HG03571 (cell line): ENCODE results near the gene RIN3.
A peak's percentile ranks its signal among the peaks of the same experiment; 100 is the strongest.

Experiments used
- ATAC-seq: cut with Tn5 transposase; IDR thresholded peaks from one replicate; pipeline ENCODE4 v1.9.1; 2021; ENCODE audit not compliant: unreplicated experiment

RIN3 gene

GRCh38 chr14:92590941-92591340 is 77.4 kb downstream of the RIN3 start:
- ATAC-seq: no peak

GRCh38 chr14:92591346-92591745 is 77.8 kb downstream of the RIN3 start:
- no peak for ATAC-seq

- ATAC-seq: no peak
These were observed 81.7 kb downstream of the RIN3 start for GRCh38 chr14:92595267-92595666.

DNA sequence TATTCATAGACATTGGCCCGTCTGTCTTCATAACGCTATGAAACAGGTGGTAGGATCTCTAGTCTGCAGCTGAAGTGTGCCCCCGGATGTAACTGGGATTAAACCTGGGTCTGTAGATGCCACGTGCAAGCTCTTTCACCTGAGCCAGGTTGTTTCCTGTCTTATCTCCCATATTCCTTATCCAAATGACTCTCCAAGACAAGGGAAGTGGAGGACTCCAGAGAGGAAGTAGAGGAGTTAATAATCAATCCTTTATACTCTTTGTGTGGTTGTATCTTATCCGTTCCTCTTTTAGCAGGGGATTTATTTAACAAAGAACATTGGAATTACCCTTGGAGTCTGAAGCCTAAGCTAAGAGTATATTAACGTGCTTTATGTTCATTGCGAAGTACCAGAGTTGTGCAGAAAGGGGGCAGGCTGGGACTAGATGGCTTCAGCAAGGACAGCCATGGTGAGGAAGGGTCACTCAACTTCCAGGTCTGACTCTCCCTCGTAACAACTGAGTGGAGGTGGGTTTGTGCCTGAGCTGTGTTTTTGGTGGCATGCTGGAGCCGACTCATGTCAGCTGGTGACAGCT is 82.8 kb downstream of the RIN3 start:
- no peak for ATAC-seq

DNA sequence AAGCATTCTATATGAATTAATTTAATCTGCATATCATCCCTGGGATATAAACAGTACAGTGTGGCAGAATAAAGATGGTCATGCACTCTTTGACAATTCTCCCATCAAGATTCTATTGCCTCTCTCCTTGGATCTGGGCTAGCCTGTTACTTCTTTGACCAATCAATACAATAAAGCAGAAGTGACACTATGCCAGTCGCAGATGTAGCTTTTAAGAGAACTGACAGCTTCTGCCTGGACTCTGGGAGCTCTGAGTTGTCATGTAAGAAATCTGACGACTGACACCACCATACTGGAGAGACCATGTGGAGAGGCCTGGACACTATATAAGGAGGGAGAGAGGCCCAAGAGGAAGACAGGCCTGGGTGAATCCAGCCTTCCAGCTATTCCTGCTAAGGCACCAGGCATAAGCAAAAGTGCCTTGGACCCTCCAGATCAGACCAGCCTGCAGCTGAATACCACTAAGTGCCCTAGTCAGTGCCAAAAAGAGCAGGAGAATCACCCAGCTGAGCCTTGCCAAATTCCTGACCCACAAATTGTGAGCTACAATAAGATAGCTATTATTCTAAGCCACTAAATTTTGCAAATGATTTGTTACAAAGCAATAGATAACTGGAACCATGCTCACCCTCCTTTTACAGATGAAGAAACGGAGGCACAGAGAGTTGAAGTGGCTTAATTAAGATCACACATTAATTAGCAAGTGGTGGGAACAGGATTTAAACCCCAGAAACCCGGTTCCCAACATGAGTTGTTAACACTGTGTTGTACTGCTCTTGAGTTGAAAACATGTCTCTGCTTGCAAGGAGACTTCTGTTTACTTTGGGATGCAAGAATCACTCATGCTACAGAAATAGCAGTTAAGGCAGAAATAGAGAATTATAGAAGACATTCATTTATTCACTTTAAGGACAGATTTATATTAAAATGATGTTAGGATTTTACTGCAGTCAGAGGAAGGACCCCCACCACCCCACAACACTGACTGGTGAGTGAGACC is 84.6 kb downstream of the RIN3 start:
- ATAC-seq: no peak

DNA sequence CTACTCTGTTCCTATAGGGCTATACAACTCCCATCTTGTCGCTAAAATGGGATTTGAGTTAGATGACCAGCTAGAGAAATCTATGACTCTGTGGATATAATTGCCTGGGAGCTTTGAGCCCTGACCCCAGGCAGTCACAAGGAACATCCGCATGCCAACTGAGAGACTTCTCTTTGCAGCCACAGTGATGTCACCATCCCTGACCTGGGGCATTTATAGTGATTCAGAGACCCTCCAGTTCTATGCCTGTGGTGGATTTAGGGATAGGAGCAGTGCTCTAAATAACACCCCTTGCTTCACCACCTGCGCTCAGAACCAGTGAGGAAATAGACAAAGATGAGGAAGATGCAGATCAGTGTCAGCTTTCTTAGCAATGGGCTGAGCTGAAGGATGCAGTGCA is 86.2 kb downstream of the RIN3 start:
- no peak for ATAC-seq

DNA sequence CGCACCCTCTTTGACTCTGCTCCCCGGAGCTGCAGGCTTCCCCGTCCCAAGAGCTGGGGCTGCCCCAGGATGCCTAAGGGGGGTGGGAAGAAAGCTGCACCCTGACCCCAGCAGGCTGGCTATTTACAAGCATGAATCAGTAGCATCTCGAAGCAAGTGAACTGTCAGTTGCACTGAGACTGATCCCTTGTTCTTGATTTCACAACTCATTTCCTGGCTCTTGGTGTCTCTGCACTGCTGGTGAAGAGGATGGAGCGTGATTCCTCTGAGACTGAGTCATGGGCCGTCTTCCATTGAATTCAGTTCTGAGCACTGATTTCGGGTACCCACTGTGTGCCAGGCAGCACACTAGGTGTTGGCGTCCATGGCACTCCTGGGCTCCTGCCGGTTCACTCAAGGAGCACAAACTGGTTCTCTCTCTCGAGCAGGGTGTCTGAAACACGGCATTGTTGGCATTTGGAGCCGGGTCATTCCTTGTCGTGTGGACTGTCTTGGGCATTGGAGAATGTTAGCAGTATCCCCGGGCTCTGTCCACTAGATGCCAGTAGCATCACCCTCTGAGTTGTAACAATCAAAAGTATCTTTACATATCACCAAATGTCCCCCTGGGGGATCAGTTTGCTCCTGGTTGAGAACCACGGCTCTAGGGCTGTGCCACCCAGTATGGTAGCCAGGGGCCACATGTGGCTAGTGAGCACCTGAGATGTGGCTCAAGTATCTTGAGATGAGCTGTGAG is 86.9 kb downstream of the RIN3 start:
- no peak for ATAC-seq

GRCh38 chr14:92601131-92601710 is 87.6 kb downstream of the RIN3 start:
- no peak for ATAC-seq

GRCh38 chr14:92601757-92602417 is 88.3 kb downstream of the RIN3 start:
- no peak for ATAC-seq

DNA sequence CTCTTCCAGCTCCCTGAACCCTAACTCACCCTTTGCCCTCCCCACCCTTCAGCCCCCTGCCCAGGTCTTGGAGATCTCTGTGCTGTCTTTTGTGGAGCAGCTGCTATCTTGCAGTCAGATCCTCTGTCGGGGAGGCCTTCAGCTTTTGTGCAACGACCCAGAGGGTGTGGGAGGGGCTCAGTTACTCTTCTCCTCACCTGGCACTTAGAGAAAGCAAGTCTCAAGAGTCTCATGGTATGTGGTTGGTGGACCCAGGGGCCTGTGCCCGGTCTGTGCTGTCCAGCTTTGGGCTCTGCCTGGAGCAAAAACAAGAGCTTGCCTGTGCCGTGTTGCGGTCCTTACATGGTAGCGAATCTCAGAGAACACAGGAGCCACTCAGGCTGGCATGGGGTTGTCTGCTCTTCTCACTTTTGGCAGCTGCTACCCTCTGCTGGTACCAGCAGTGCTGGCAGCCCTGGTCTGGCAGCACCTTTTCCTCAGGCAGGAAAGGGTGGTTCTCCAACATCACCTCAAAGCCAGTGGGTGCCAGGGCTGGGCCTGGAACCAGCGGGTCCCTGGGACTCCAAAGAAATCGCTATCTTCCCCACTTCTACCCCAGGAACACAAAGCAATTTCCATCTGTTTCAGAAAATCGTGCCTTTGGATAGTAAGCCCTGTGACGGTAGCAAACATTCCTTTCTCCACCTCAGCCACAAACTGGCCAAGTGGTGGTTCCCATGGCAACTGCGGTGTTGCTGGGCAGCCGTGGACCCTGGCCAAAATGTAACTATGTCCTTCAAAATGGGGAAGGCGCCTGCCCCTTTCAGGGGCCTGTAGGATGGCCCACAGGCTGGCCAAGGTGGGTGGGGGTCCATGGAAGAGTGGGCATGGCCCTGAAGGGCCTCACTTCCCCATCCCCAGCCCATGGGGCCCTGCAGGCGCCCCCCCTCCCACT is 90.0 kb downstream of the RIN3 start:
- no peak for ATAC-seq

DNA sequence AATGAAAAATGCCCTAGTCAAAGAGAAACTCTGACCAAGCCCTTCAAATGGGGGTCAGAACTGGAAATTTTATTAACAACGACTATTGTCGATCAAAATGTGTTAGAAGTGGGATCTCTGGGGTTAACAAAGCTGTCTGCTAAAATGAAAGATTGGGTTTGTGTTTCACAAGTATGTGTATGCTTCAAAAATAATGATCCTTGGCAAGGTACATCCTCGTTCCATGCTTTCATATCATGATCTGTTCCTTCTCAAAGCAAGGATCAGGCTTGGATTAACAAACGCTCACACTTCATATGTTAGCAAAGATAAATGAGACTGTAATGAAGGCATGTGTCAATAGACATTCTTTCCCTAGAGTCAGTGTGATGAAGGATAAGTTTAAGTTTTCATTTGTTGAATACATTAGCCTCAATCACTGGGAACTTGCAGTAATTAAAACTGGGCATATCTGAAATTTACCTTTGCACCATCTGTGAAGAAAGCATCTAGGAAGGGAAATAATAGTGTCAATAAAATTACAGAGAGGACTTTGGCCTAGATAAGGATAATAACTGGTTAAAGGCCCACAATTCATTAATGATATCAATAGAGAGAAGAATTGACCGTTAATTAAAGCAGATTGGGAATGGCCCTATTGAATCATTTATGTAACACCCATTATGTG is 91.8 kb downstream of the RIN3 start:
- no peak for ATAC-seq

DNA sequence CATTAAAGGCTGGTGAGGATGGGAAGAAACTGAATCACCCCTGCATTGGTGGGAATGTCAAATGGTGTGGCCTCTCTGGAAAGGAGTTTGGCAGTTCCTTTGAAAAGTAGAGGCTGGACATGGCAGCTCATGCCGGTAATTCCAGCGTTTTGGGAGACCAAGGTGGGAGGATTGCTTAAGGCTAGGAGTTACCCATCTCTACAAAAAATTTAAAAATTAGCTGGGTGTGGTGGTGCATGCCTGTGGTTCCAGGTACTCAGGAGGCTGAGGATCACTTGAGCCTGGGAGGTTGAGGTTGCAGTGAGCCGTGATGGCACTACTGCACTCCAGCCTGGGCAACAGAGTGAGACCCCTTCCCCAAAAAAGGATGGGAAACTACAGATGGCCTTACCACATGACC is 93.7 kb downstream of the RIN3 start:
- no peak for ATAC-seq

- ATAC-seq: no peak
These were observed 94.3 kb downstream of the RIN3 start for GRCh38 chr14:92607702-92608429.

GRCh38 chr14:92609955-92610354 is 96.4 kb downstream of the RIN3 start:
- ATAC-seq: no peak

DNA sequence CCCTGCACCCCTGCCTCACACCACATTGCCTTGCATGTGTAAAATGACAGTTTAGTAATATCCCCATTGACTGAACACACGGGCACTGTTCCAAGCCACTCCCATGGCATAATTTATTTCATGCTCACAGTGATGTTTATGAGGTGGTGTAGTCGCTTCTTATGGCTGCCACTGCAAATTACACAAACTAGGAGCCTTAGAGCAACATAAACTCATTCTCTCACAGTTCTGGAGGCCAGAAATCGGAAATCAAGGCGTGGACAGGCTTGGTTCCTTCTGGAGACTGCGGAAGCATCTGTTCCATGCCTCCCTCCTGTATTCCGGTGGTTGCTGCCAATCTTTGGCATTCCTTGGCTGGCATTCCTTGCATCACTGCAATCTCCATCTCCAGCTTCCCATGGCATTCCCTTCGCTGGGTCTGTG is 97.3 kb downstream of the RIN3 start:
- ATAC-seq: no peak

GRCh38 chr14:92613008-92613658 is 99.6 kb downstream of the RIN3 start:
- no peak for ATAC-seq

GRCh38 chr14:92613681-92614260 is 100.2 kb downstream of the RIN3 start:
- ATAC-seq: no peak

GRCh38 chr14:92615451-92615850 is 101.9 kb downstream of the RIN3 start:
- ATAC-seq: peak; percentile 80
